ENCODE data around the gene ZNF474.

GRCh38 chr5:122177161-122177560 lies 47.8 kb downstream of the ZNF474 start:
- TF ChIP-seq CTCF (conservative IDR thresholded peaks at IDR 0.05; ENCODE audit: low read depth, low read length) (no peak), EZH2 (IDR thresholded peaks at IDR 0.05; ENCODE audit: low read length, unreplicated experiment) (no peak)

All from PC-3 (cell line).